Left renal pelvis (tissue), 4 donors: ENCODE data around the gene TOB1. TPM values are rescaled to one million over a fixed set of nuclear protein-coding genes. Genes with fewer than 3 reads are reported as not detected.

Source experiments
- DNase-seq, 4 donors: peaks; one replicate each; pipeline ENCODE4 v3.0.0-alpha.2; 2013; ENCODE audit warnings: low read depth in 4 of 4, low spot score in 3 of 4
- polyA plus RNA-seq, 4 donors: library from polyadenylated mRNA; unstranded; fragments of 120-200 nt; gene quantifications; one replicate each; pipeline ENCODE4 v1.2.1, GENCODE V29; 2013; ENCODE audit not compliant: insufficient read length in 4 of 4

TOB1 gene
- polyA plus RNA-seq, 4 donors: 45.2 to 70.8 (median 47.9) TPM

DNA sequence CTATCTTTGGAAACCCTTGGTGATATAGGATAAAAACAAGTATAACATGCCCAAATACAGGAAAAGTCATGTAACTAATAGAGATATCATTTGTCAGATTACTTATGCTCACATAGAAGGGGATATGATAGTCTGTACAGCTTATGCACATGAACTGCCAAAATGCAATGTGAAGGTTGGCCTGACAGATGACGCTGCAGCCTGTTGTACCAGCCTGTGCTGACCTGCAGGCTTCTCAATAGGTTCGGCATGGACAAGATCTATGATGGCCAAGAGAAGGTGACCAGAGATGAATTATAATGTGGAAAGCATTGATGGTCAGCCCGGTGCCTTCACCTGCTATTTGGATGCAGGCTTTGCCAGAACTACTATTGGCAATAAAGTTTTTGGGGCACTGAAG is 18.1 kb downstream of the TOB1 start:
- no peak for DNase-seq

DNA sequence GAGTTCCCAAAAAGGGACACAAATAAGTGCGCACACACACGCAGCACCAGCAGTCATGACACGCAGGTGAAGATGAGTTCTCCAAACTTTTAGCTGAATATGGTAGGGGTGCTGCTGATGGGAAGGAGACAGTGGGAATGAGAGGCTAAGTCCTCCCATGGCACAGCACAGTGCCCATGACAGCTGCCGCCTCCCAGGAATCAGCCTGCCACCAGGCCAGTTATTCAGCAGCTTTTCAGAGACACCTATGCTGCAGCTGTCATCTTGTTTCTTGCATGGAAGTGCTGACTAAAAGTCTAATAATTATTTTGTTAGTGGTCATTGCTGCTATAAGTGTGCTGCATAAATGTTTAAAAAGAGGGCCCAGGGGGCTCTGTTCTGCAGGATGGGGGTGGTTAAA is 18.6 kb downstream of the TOB1 start:
- DNase-seq: no peak

DNA sequence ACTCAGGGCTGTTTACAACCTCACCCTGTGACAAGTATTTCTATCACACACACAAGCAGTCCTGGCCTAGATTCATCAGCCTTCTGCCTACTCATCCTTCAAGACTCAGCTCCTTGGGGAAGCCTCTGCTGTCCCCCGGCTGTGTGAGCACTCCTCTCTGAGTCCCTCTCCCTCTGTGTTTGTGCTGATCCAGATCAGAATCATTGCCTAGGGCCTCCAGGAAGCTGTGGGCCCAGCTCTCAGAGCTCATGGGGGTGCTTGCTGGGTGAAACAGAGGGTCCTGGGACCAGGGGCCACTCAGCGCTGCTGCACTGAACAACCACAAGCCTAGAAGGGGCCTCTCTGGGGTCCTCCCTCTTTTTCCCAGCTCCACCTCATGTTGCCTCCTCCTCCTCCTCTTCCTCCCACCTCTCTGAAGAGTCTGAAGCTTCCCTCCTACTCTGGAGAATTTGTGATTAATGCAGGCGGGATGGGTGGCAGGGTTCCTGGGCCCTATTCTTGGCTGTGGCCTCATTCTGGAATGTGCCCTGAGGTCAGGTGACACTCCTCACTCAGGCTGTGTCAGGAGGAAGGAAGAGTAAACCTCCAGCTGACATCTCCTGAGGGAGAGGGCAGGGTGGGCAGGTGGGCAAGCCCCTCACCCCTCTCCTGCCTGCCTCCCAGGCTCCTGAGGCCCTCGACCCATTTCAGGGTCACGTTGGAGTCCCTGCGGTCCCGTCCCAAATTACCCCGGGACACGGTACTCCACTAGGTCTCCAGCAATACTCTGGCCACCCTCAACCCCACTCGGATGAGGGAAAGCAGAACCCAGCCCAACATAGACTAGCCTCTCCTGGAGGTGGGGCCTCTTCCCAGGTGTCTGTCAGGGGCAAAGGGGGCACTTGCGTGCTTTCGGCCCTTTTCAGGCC is 20.7 kb downstream of the TOB1 start:
- no peak for DNase-seq

DNA sequence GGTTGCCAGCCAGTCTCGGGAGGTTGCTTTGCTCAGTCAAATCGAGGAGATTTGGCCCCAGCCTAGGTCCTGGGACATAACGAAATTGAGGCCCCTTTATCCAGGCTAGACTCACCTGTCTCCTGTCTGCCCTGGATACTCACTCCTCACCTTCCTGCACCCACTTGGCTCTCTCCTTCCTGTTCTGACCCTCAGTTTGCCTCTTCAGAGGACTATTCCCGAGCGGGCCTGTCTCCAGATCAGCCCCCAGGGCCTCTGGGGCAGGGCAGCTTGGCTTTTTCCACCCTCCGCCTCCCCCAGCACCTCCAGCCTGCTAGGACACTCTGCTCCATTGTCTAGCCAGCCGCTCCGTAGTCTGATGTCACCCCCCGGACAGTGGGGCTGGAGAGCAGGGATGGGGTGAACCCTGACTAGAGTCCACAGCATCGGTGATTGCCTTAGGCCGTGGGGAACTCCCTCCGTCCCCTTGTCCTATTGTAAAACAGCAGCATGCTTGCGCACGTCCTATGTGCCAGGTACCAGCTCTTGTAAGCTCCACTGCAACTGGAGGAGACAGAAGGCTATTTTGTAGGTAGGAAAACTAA is 21.9 kb downstream of the TOB1 start:
- no peak for DNase-seq

DNA sequence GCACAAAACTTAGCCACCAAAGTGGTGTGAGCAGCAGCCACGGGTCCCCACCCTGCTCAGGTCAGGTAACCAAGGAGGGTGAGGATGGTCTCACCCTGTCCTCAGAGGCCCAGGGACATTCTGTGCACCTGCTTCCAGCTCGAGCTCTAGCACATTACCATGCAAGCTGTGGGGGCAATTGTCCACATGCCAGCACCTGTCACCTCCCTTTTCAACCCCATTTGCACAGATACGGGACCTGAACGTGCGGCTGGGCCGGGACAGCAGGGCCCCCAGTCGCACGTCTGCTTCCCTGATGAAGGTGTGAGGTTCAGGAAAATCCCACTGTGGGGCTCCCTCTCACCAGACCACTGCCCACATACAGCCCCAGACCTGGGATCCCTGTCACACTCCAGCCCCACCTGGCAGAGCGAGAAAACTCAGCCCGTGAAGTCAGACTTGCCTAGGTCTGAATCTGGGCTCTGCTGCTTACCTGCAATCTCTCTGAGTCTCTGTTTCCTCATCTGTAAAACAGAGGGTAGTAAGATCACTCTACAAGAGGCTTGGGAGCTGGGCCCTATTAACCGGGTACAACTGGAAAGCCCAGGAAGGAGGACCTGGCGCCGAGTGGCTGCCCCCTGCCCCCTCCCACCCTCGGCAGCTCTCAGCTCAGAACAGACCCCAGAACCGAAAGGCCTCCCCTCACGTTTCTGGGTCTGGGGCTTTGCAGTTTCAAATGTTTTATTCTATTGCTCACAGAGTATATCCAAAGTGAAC is 22.8 kb downstream of the TOB1 start:
- no peak for DNase-seq

DNA sequence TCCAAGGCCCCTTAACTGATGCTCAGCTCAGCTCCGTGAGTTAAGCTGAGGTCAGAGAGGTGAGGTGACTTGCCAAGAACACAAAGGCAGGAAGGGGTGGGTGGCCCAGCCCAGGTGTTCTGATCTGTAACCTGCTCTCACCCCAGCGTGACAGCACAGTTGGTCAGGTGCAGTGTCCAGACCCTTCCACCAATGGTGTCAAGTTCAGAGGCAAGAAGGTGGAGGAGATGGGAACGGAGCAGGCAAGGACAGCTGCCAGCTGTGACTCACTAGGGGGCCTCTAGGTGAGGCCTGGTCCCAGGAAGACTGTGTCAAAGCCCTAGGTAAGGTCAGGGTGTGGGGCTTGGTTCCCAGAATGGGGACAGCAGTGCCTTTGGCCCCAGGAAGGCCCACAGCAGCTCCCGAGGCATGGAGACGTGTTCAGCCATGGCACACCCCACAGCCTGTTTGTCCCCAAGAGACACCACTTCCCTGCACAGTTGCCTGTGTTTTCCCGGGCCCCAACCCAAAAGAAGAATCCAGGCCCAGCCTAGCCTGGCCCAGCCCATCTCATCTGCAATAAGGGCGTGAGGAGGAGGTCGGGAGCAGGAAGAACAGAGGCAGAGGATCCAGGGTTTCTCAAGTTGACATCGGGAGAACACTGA is 23.5 kb downstream of the TOB1 start:
- no peak for DNase-seq

DNA sequence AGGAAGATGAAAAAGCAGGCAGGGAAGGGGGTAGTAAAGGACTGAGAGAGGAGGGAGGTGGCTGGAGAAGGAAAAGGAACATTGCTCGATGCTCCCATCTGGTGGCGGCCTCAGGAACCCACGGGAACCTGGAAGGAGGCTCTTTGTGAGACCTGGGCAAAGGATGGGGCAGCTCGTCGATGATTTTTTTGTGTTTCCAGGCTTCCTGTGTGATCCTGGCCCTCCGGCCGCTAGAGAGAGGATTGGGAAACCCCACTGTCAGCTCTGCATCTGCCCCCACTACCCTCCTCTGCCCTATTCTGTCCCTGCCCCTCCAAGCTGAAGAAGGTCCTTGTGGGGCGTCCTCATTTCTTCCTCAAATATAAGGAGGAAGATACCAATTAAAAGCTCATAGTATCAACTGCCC is 24.2 kb downstream of the TOB1 start:
- DNase-seq: no peak

DNA sequence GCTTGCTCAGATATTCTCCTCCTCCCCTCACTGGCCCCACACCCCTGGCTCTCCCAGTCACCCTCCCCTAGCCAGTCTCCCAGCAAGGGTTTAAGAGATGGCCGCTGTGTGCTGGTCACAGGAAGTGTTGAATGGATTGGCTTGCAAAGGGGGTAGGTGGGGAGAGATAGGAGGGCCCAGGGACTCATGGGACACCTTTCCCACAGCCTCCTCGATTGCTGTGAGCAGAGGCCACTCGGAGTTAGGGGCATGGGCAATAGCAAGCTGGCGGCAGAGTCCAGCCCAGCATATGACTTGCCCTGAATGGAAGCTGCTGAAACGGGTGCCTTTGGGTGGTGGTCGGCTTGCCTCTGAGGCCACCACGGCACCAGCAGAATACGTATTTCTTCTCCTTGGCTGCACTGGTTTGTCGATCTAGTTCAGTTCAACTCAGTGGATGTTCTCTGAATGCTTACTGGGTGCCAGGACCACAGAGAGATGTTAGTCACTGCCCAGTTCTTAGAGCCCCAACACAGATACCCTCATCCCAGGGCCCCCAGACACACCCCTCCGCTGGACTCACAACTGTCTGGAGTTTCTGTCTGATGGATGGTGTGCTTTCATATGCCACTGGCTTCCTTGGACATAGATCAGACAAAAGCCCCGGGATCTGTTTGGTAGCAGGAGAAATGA is 24.7 kb downstream of the TOB1 start:
- DNase-seq: no peak

DNA sequence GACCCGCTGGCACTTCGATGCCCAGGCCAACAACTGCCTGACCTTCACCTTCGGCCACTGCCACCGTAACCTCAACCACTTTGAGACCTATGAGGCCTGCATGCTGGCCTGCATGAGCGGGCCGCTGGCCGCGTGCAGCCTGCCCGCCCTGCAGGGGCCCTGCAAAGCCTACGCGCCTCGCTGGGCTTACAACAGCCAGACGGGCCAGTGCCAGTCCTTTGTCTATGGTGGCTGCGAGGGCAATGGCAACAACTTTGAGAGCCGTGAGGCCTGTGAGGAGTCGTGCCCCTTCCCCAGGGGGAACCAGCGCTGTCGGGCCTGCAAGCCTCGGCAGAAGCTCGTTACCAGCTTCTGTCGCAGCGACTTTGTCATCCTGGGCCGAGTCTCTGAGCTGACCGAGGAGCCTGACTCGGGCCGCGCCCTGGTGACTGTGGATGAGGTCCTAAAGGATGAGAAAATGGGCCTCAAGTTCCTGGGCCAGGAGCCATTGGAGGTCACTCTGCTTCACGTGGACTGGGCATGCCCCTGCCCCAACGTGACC is 25.8 kb downstream of the TOB1 start:
- no peak for DNase-seq

DNA sequence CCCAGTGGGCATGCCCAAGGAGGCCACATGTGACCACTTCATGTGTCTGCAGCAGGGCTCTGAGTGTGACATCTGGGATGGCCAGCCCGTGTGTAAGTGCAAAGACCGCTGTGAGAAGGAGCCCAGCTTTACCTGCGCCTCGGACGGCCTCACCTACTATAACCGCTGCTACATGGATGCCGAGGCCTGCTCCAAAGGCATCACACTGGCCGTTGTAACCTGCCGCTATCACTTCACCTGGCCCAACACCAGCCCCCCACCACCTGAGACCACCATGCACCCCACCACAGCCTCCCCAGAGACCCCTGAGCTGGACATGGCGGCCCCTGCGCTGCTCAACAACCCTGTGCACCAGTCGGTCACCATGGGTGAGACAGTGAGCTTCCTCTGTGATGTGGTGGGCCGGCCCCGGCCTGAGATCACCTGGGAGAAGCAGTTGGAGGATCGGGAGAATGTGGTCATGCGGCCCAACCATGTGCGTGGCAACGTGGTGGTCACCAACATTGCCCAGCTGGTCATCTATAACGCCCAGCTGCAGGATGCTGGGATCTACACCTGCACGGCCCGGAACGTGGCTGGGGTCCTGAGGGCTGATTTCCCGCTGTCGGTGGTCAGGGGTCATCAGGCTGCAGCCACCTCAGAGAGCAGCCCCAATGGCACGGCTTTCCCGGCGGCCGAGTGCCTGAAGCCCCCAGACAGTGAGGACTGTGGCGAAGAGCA is 26.4 kb downstream of the TOB1 start:
- DNase-seq: no peak

DNA sequence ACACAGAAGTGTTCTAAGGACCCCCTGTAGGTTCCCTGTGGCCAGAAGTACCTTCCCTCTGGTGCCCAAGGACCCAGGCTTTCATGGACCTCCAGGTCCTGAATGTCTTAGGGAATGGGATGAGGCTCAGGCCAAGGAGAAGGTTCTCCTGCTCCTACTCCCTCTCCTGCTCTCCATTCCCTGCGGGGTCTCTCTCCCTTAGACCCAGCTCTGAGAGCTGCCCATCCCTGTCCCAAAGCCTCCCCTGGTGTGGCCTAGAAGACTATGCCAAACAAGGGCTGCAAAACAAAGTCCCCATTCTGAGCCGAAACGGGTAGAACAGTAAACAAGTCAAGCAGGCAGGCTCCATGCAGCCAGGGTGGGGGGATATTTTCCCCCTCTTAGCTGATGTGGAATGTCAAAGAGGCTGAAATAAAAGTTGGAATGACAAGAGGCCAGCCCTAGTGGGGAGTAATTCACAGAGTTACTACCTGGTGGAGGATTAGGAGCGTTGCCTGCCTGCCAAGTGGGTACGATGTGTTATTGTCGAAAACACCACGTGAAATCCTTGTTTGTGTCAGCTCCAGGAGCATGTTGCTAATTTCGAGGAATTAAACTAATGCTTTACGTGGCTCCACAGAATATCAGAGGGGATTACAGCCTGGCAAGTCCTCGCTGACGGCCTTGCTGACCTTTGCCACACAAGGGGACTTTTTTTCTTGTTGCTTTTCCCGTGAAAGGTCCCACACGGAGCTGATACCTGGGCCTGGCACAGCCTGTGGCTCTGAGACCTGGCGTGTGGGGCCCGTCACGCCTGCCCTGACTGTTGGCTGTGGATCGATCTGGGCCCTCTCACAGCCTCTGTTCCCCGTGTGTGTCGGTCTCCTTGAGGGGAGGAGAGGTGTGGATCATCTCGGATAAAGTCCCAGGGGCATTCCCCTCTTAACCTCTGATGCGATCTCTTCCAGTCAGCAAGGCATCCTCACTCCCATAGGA is 27.9 kb downstream of the TOB1 start:
- no peak for DNase-seq

DNA sequence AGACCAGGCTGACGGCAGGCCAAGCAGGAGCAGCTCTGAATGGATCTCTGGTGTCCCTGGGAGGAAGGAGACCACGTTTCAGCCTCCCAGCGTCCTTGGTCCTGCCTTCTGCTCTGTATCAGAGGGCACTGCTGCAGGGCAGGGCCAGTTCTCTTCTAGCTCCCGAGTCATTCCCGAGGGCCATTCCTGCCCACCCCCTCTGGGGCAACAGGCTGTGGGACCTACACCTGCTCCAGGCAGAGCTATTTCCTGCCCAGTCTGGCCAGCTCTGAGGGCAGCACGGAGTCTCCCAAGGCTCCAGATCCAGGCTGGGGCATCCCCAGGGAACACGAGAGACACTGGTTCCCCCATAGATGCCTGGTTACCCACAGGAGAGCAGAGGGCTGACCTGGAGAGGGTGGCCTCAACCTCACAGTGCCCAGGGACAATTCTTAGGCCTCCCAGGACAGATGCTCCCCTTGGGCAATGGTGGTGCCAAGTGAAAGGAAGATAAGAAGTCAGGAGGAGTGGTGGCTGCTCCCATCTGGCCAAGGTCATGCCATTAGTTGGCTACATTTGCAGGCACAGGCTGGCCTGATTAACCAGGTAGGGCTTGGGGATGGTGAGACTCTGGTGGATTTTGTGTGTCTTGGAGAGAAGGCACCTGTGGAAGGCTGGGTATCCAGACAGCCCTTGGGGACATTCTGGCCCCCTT is 28.7 kb downstream of the TOB1 start:
- no peak for DNase-seq

DNA sequence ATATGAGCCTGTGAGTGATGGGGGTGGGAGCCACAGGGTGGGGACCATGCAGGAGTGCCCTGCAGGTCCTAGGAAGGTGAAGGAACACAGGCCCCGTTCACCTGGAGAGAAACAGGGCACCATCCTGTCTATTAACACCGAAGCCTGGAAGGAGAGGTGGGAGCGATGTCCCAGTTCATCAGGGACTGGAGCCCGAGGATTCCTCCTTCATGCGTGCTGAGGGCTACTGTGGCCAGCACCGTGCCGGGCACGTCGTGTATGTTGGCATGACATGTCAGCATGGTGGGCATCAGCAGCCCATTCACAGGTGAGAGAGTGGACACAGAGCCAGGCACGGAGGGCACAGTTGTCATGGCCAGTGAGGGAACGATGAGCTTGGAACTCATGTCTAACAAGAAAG is 29.3 kb downstream of the TOB1 start:
- no peak for DNase-seq

DNA sequence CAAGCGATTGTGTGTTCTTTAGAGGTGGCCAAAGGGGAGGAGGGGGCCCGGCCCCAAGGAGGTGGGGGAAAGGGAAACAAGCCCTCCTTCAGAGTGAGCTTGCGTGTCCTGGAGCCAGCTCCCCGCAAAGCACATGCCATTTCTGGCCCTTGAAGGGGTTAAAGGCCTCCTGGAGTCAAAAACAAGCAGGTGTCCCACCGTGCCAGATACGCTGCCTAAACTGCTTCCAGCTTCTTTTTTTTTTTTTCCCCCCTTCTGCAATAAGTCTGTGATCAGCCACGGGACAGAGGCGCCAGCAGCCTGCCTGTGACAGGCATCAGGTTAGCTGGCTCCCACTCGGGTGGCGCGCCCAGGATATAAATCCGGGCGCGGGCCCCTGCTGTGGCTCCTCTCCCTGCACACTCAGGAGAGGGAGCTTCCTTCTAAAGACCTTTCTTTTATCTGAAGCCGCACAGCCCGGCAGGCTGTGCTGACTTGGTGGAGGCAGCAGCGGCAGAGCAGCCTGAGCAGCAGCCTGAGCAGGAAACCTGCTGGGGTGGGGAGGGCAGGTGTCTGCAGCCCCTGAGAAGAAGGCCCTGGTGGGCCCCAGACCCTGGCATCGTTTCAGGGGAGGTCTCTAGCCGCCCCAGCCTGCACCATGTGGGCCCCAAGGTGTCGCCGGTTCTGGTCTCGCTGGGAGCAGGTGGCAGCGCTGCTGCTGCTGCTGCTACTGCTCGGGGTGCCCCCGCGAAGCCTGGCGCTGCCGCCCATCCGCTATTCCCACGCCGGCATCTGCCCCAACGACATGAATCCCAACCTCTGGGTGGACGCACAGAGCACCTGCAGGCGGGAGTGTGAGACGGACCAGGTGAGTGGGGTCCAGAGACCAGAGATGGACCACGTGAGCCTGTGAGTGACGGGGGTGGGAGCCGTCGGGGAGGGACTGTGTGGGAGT is 30.6 kb downstream of the TOB1 start, which contains the start of gene WFIKKN2:
Gene WFIKKN2 (plus strand): TSS at position 286 of the 934 bp plus-strand sequence. CDS start 352 bp downstream, at position 638.
- DNase-seq: no peak

DNA sequence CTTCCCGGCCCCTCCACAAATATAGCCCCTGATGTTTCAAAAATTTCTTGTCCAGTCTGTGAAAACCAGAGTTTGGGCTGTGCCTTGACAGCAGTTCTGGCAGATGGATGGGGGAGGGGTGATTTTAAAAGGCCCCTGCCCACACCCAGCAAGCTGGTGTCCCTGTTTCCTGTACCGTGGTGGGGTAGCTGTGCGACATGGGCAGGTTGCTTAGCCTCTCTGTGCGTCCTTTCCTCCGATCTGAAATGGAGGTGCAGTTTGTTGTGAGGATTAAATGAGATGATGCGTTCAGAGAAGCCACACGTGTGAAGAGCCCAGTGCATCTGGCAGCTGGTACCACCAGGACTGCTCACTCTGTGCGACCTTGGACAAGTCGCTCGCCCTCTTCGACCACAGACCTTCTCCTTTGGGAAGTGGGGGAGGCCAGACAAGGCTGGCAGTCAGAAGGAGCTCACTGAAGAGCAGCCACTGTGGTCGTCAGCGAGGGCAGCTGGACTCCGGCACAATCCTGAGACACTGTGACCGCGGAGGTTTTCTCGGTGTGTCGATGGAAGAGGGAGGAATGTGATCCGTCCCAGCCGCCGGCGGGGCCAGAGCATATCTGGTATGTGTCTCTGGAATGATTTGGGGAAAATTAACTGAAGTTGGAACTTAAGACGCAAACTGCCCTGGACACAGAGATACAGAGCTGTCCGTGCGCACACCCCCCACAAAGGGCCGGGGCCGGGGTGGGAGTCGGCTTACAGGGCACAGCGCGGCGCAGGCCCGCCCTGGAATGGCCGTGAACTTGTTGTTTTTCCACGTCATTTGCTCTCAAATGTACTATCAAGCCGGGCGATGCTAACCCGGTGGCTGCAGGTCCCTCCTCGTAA is 31.5 kb downstream of the TOB1 start:
- no peak for DNase-seq
